HG03439 (cell line): Measurements from ENCODE around the gene SORCS2.

Experiments used
- ATAC-seq: cut with Tn5 transposase; IDR thresholded peaks from one replicate; pipeline ENCODE4 v1.9.1; 2021; ENCODE audit warnings: mild to moderate bottlenecking, moderate library complexity; ENCODE audit not compliant: unreplicated experiment

The SORCS2 gene

GRCh38 chr4:7183780-7184460 lies 8.4 kb upstream of the SORCS2 start:
- no peak for ATAC-seq

- ATAC-seq, result no peak
These were observed 6.8 kb upstream of the SORCS2 start for GRCh38 chr4:7185487-7186030.

GRCh38 chr4:7186031-7186430 lies 6.3 kb upstream of the SORCS2 start:
- ATAC-seq, result no peak

GRCh38 chr4:7186516-7187167 lies 5.7 kb upstream of the SORCS2 start:
- no peak for ATAC-seq

GRCh38 chr4:7187168-7187535 lies 5.2 kb upstream of the SORCS2 start:
- no peak for ATAC-seq

- no peak for ATAC-seq
These were observed 4.6 kb upstream of the SORCS2 start for GRCh38 chr4:7187691-7188090.

GRCh38 chr4:7189066-7189465 lies 3.3 kb upstream of the SORCS2 start:
- no peak for ATAC-seq

- ATAC-seq, result no peak
These were observed 2.7 kb upstream of the SORCS2 start for GRCh38 chr4:7189475-7190277.

- no peak for ATAC-seq
These were observed 2.1 kb upstream of the SORCS2 start for GRCh38 chr4:7190278-7190594.

GRCh38 chr4:7190691-7191545 lies 1.4 kb upstream of the SORCS2 start:
- ATAC-seq, result no peak

- ATAC-seq, result no peak
These were observed 639 bp upstream of the SORCS2 start for GRCh38 chr4:7191546-7192251.

GRCh38 chr4:7193030-7193958 lies 956 bp downstream of the SORCS2 start:
- ATAC-seq, result no peak

GRCh38 chr4:7194251-7195140 lies 2.2 kb downstream of the SORCS2 start:
- no peak for ATAC-seq

GRCh38 chr4:7195141-7195515 lies 2.8 kb downstream of the SORCS2 start:
- no peak for ATAC-seq

- ATAC-seq, result no peak
These were observed 3.4 kb downstream of the SORCS2 start for GRCh38 chr4:7195546-7196287.

GRCh38 chr4:7196288-7196651 lies 3.9 kb downstream of the SORCS2 start:
- ATAC-seq, result no peak

GRCh38 chr4:7196736-7197135 lies 4.4 kb downstream of the SORCS2 start:
- no peak for ATAC-seq

- ATAC-seq, result no peak
These were observed 5.6 kb downstream of the SORCS2 start for GRCh38 chr4:7197910-7198309.
